ENCODE data around the gene C1D.
"Not testable (repeated sequence)": the region's sequence is repeated elsewhere in the genome, so short reads cannot be mapped to it uniquely, and the experiment has no call there.

The C1D gene

GRCh38 chr2:68086166-68086565, 23.4 kb upstream of the C1D start:
- Mint-ChIP-seq H3K4me1 (ENCODE audit: low read depth) (peaks cover 6% of the 10 kb centered on the region), H3K27me3 (no peaks in the 10 kb centered on the region), H3K27ac (no peak overlapping the region)

GRCh38 chr2:68083346-68083745, 20.5 kb upstream of the C1D start:
- no peaks in the 10 kb centered on the region for H3K36me3 Mint-ChIP-seq (ENCODE audit: low read depth)
- H3K27ac Mint-ChIP-seq, result no peak overlapping the region
- H3K27me3 Mint-ChIP-seq, result no peaks in the 10 kb centered on the region
- no peaks in the 10 kb centered on the region for H3K9me3 Mint-ChIP-seq
- no peak overlapping the region for H3K4me3 Mint-ChIP-seq
- H3K4me1 Mint-ChIP-seq (ENCODE audit: low read depth), result no peaks in the 10 kb centered on the region

More at GRCh38 chr2:68086166-68086565, 23.4 kb upstream of the C1D start:
- Mint-ChIP-seq H3K9me3 (no peaks in the 10 kb centered on the region), H3K36me3 (ENCODE audit: low read depth) (no peaks in the 10 kb centered on the region), H3K4me3 (no peak overlapping the region)

GRCh38 chr2:68074050-68074449, 11.2 kb upstream of the C1D start:
- Mint-ChIP-seq H3K9me3 (no peaks in the 10 kb centered on the region), H3K4me3 (no peak overlapping the region), H3K27me3 (no peaks in the 10 kb centered on the region), H3K36me3 (ENCODE audit: low read depth) (no peaks in the 10 kb centered on the region), H3K27ac (no peak overlapping the region), H3K4me1 (ENCODE audit: low read depth) (no peaks in the 10 kb centered on the region)

- H3K27ac Mint-ChIP-seq; H3K27me3 Mint-ChIP-seq; H3K36me3 Mint-ChIP-seq (ENCODE audit: low read depth); H3K9me3 Mint-ChIP-seq: not testable (repeated sequence)
- peaks cover 33% of the 10 kb centered on the region for H3K4me1 Mint-ChIP-seq (ENCODE audit: low read depth)
- peak overlapping the region; percentile 92 for H3K4me3 Mint-ChIP-seq
These were observed 1.2 kb upstream of the C1D start for GRCh38 chr2:68063797-68064646.

GRCh38 chr2:68060652-68061051, 2.2 kb downstream of the C1D start:
- Mint-ChIP-seq H3K4me1 (ENCODE audit: low read depth) (peaks cover 56% of the 10 kb centered on the region), H3K36me3 (ENCODE audit: low read depth) (peaks cover 11% of the 10 kb centered on the region), H3K9me3 (no peaks in the 10 kb centered on the region), H3K27ac (no peak overlapping the region), H3K27me3 (no peaks in the 10 kb centered on the region), H3K4me3 (no peak overlapping the region)

GRCh38 chr2:68059784-68060525, 2.8 kb downstream of the C1D start:
- Mint-ChIP-seq H3K4me3 (peak overlapping the region; percentile 14), H3K27ac (no peak overlapping the region), H3K36me3 (ENCODE audit: low read depth) (peaks cover 11% of the 10 kb centered on the region), H3K27me3 (no peaks in the 10 kb centered on the region), H3K9me3 (no peaks in the 10 kb centered on the region), H3K4me1 (ENCODE audit: low read depth) (peaks cover 62% of the 10 kb centered on the region)

GRCh38 chr2:68057658-68058396, 5.0 kb downstream of the C1D start:
- no peak overlapping the region for H3K4me3 Mint-ChIP-seq

GRCh38 chr2:68052717-68053422, 9.9 kb downstream of the C1D start:
- Mint-ChIP-seq H3K4me1 (ENCODE audit: low read depth) (peaks cover 53% of the 10 kb centered on the region), H3K36me3 (ENCODE audit: low read depth) (peaks cover 32% of the 10 kb centered on the region), H3K9me3 (no peaks in the 10 kb centered on the region), H3K27me3 (no peaks in the 10 kb centered on the region), H3K4me3 (no peak overlapping the region), H3K27ac (no peak overlapping the region)

More at GRCh38 chr2:68057658-68058396, 5.0 kb downstream of the C1D start:
- Mint-ChIP-seq H3K4me1 (ENCODE audit: low read depth) (peaks cover 71% of the 10 kb centered on the region), H3K27ac (no peak overlapping the region), H3K36me3 (ENCODE audit: low read depth) (peaks cover 20% of the 10 kb centered on the region), H3K27me3 (no peaks in the 10 kb centered on the region), H3K9me3 (no peaks in the 10 kb centered on the region)

GRCh38 chr2:68050353-68050752, 12.5 kb downstream of the C1D start:
- no peaks in the 10 kb centered on the region for H3K9me3 Mint-ChIP-seq
- H3K4me3 Mint-ChIP-seq, result no peak overlapping the region
- peaks cover 38% of the 10 kb centered on the region for H3K4me1 Mint-ChIP-seq (ENCODE audit: low read depth)
- H3K36me3 Mint-ChIP-seq (ENCODE audit: low read depth), result peaks cover 36% of the 10 kb centered on the region
- H3K27me3 Mint-ChIP-seq, result no peaks in the 10 kb centered on the region
- no peak overlapping the region for H3K27ac Mint-ChIP-seq

GRCh38 chr2:68046642-68047240, 16.1 kb downstream of the C1D start:
- Mint-ChIP-seq H3K9me3 (no peaks in the 10 kb centered on the region), H3K36me3 (ENCODE audit: low read depth) (peaks cover 41% of the 10 kb centered on the region), H3K4me1 (ENCODE audit: low read depth) (peaks cover 18% of the 10 kb centered on the region), H3K27me3 (no peaks in the 10 kb centered on the region), H3K4me3 (no peak overlapping the region), H3K27ac (no peak overlapping the region)

- H3K27ac Mint-ChIP-seq, result no peak overlapping the region
- no peaks in the 10 kb centered on the region for H3K27me3 Mint-ChIP-seq
- no peak overlapping the region for H3K4me3 Mint-ChIP-seq
- H3K36me3 Mint-ChIP-seq (ENCODE audit: low read depth), result peaks cover 41% of the 10 kb centered on the region
- peaks cover 14% of the 10 kb centered on the region for H3K4me1 Mint-ChIP-seq (ENCODE audit: low read depth)
- H3K9me3 Mint-ChIP-seq, result no peaks in the 10 kb centered on the region
These were observed 16.6 kb downstream of the C1D start for GRCh38 chr2:68046224-68046623.

GRCh38 chr2:68045342-68045741, 17.5 kb downstream of the C1D start:
- Mint-ChIP-seq H3K27ac (no peak overlapping the region), H3K36me3 (ENCODE audit: low read depth) (peaks cover 35% of the 10 kb centered on the region), H3K4me3 (no peak overlapping the region), H3K27me3 (no peaks in the 10 kb centered on the region), H3K4me1 (ENCODE audit: low read depth) (peaks cover 7% of the 10 kb centered on the region), H3K9me3 (no peaks in the 10 kb centered on the region)

GRCh38 chr2:68044099-68044498, 18.7 kb downstream of the C1D start:
- Mint-ChIP-seq H3K4me1 (ENCODE audit: low read depth) (peaks cover 11% of the 10 kb centered on the region), H3K36me3 (ENCODE audit: low read depth) (peaks cover 32% of the 10 kb centered on the region), H3K27ac (no peak overlapping the region), H3K4me3 (no peak overlapping the region), H3K27me3 (no peaks in the 10 kb centered on the region), H3K9me3 (no peaks in the 10 kb centered on the region)

GRCh38 chr2:68043695-68044094, 19.1 kb downstream of the C1D start:
- H3K9me3 Mint-ChIP-seq, result no peaks in the 10 kb centered on the region
- no peak overlapping the region for H3K4me3 Mint-ChIP-seq
- H3K36me3 Mint-ChIP-seq (ENCODE audit: low read depth), result peaks cover 30% of the 10 kb centered on the region
- no peak overlapping the region for H3K27ac Mint-ChIP-seq
- peaks cover 10% of the 10 kb centered on the region for H3K4me1 Mint-ChIP-seq (ENCODE audit: low read depth)
- no peaks in the 10 kb centered on the region for H3K27me3 Mint-ChIP-seq

Measured in stimulated activated naive CD8-positive, alpha-beta T cell treated with anti-CD3 and anti-CD28 coated beads, Interleukin-15, Interleukin-2, amounts not matched to agents 100 ng/mL and 50 ng/mL, for 24 hours (primary cell).